SW 1271 (cell line): ENCODE data around the gene COL4A5.
"Not testable (repeated sequence)": the region's sequence is repeated elsewhere in the genome, so short reads cannot be mapped to it uniquely, and the experiment has no call there.

ENCODE experiments used
- DNase-seq, 2 experiments: peaks; one replicate each; lab custom pipeline; 2025; lab: John Stamatoyannopoulos, UW

The COL4A5 gene

GRCh38 chrX:108456971-108457477 lies 17.4 kb downstream of the COL4A5 start:
- DNase-seq = no peak

GRCh38 chrX:108464604-108465003 lies 25.0 kb downstream of the COL4A5 start:
- DNase-seq = no peak

- DNase-seq = no peak
Observed at GRCh38 chrX:108468486-108468885, 28.8 kb downstream of the COL4A5 start.

- DNase-seq = no peak
Observed at GRCh38 chrX:108473979-108474378, 34.3 kb downstream of the COL4A5 start.

GRCh38 chrX:108481528-108481927 lies 41.9 kb downstream of the COL4A5 start:
- DNase-seq = not testable (repeated sequence)

- DNase-seq = no peak
Observed at GRCh38 chrX:108484251-108484650, 44.6 kb downstream of the COL4A5 start.

- DNase-seq = no peak
Observed at GRCh38 chrX:108485960-108486359, 46.3 kb downstream of the COL4A5 start.

GRCh38 chrX:108494406-108495090 lies 54.9 kb downstream of the COL4A5 start:
- no peak for DNase-seq

- no peak for DNase-seq
Observed at GRCh38 chrX:108511721-108512120, 72.1 kb downstream of the COL4A5 start.

GRCh38 chrX:108516184-108516583 lies 76.5 kb downstream of the COL4A5 start:
- no peak for DNase-seq

GRCh38 chrX:108527724-108528123 lies 88.1 kb downstream of the COL4A5 start:
- no peak for DNase-seq

- DNase-seq = peak in 1 of 2 experiments; percentile 5
Observed at GRCh38 chrX:108537005-108537404, 97.4 kb downstream of the COL4A5 start.

- no peak for DNase-seq
Observed at GRCh38 chrX:108541286-108541685, 101.6 kb downstream of the COL4A5 start.

- DNase-seq = no peak
Observed at GRCh38 chrX:108557580-108557979, 117.9 kb downstream of the COL4A5 start.

GRCh38 chrX:108558217-108558616 lies 118.6 kb downstream of the COL4A5 start:
- no peak for DNase-seq

GRCh38 chrX:108573136-108573535 lies 133.5 kb downstream of the COL4A5 start:
- DNase-seq = no peak

GRCh38 chrX:108582151-108582550 lies 142.5 kb downstream of the COL4A5 start:
- no peak for DNase-seq

- no peak for DNase-seq
Observed at GRCh38 chrX:108584617-108585211, 145.1 kb downstream of the COL4A5 start.

- no peak for DNase-seq
Observed at GRCh38 chrX:108590496-108590895, 150.9 kb downstream of the COL4A5 start.

- no peak for DNase-seq
Observed at GRCh38 chrX:108601276-108601675, 161.6 kb downstream of the COL4A5 start.

- DNase-seq = no peak
Observed at GRCh38 chrX:108610141-108610540, 170.5 kb downstream of the COL4A5 start.

- no peak for DNase-seq
Observed at GRCh38 chrX:108614616-108615015, 175.0 kb downstream of the COL4A5 start.

- no peak for DNase-seq
Observed at GRCh38 chrX:108640817-108641216, 201.2 kb downstream of the COL4A5 start.
